H7 (cell line): Measurements from ENCODE around the gene FRAS1. TPM values are rescaled to one million over a fixed set of nuclear protein-coding genes. Genes with fewer than 3 reads are reported as not detected.
"Not testable (repeated sequence)": the region's sequence is repeated elsewhere in the genome, so short reads cannot be mapped to it uniquely, and the experiment has no call there.

ENCODE experiments used
- DNase-seq: peaks from one replicate; pipeline ENCODE4 v3.0.0; 2012
- H3K27me3 ChIP-seq: 2 replicates; pipeline ENCODE4 v1.6.0; 2011; ENCODE audit warnings: mild to moderate bottlenecking, low read length; ENCODE audit not compliant: control insufficient read depth, insufficient read depth
- H3K36me3 ChIP-seq: replicated peaks from 2 replicates; pipeline ENCODE4 v1.5.1; 2011; ENCODE audit warnings: low read length; ENCODE audit not compliant: control insufficient read depth, insufficient read depth
- H3K4me3 ChIP-seq: 2 replicates; pipeline ENCODE4 v1.5.1; 2011; ENCODE audit warnings: low read depth, mild to moderate bottlenecking, control low read depth, low read length, moderate library complexity; ENCODE audit not compliant: insufficient read depth
- total RNA-seq: library from RNA; depleted of rRNA; stranded (reverse); fragments of >200 nt; shearing (Covaris generic); gene quantifications from 2 replicates; pipeline ENCODE4 v1.2.3, GENCODE V29; 2014; rRNA removed

FRAS1 gene, protein sequence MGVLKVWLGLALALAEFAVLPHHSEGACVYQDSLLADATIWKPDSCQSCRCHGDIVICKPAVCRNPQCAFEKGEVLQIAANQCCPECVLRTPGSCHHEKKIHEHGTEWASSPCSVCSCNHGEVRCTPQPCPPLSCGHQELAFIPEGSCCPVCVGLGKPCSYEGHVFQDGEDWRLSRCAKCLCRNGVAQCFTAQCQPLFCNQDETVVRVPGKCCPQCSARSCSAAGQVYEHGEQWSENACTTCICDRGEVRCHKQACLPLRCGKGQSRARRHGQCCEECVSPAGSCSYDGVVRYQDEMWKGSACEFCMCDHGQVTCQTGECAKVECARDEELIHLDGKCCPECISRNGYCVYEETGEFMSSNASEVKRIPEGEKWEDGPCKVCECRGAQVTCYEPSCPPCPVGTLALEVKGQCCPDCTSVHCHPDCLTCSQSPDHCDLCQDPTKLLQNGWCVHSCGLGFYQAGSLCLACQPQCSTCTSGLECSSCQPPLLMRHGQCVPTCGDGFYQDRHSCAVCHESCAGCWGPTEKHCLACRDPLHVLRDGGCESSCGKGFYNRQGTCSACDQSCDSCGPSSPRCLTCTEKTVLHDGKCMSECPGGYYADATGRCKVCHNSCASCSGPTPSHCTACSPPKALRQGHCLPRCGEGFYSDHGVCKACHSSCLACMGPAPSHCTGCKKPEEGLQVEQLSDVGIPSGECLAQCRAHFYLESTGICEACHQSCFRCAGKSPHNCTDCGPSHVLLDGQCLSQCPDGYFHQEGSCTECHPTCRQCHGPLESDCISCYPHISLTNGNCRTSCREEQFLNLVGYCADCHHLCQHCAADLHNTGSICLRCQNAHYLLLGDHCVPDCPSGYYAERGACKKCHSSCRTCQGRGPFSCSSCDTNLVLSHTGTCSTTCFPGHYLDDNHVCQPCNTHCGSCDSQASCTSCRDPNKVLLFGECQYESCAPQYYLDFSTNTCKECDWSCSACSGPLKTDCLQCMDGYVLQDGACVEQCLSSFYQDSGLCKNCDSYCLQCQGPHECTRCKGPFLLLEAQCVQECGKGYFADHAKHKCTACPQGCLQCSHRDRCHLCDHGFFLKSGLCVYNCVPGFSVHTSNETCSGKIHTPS (N-terminal part only)
- total RNA-seq: 20.9 and 27.9 TPM in 2 replicates

DNA sequence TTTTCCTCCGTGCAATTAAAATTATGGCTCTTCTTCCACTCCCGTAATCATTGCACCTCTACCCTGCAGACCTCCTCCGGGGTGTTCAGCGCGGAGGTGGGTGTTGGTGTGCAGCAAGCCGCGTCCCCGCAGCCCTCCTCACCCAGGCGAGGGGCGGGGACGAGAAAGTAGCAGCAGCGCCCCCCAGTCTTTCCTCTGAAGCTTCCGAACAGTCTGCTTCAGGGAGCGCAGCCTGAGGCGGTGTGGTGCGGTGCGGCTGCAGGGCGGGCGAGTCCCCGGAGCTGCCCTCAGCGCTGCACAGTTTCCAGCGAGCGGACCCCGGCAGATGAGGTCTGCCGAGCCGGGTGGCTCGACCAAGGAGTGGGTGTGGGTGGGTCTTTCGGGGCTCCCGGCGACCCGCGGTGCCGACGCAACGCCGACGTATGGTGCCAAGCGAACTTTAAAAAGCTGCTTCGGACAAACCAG lies at the start of gene FRAS1:
FRAS1 (plus strand) TSS at position 189 of the 465 bp plus-strand sequence. CDS start 687 bp downstream, outside the sequence.
- no peaks in the 10 kb centered on the region for H3K36me3 ChIP-seq
- DNase-seq: peak; percentile 72
- H3K27me3 ChIP-seq: peaks cover 3% of the 10 kb centered on the region; the same call in 1 of the 2 replicates
- H3K4me3 ChIP-seq: peak within 1 kb of the TSS; percentile 73

DNA sequence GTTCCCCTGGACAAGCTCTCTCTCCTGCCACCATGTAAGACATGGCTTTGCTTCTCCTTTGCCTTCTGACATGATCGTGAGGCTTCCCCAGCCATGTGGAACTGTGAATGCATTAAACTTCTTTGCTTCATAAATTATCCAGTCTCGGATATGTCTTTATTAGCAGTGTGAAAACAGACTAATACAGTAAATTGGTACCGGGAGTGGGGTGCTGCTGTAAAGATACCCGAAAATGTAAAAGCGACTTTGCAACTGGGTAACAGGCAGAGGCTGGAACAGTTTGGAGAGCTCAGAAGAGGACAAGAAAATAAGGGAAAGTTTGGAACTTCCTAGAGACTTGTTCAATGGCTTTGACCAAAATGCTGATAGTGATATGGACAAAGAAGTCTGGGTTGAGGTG lies 46.1 kb upstream of the FRAS1 start:
- H3K4me3 ChIP-seq, DNase-seq, H3K36me3 ChIP-seq, H3K27me3 ChIP-seq: not testable (repeated sequence)

DNA sequence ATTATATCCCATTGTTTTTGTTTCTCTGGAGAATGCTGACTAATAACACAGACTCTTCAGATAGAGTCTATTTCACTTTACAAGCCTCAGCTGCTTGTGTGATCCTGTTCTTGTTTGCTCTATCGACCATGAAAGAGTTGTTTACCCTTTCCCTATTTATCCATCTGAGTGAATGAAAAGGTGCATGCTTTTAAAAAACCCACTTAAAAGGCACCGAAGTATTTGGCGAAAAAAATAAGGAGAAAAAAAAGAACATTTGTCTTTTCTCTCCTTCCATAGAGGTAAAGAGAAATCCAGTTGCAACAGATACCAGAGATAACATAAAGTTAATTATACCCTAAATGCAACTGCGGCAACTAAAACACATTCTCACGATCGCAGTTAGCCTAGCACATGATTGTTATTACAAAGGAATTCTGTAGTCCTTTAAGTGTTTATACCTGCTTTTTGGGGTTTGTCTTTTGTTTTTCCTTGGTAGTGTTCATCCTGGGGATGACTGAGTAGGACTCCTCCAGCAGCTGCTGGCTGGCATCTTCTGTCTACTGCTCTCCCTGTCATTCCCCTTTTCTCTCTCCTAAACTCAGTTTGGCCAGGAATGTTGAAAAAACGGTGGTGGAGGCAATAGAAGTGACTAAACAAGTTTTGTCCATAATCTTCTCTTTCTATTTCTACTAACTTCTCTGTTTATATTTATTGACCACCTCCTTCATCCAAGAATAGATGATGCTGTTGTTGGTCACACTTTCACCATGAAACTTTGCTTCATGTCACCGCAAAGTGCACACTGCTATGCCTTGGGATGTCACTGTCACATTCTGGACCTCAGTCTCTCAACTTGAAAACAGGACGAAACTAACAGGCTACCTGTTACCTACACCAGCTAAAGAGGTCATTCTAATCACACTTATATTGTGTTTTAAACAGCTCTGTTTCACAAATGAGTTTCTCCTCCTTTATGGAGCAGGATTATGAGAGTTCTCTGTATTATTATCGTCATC lies 41.9 kb upstream of the FRAS1 start:
- Histone ChIP-seq H3K27me3 (no peaks in the 10 kb centered on the region), H3K4me3 (no peak overlapping the region), H3K36me3 (no peaks in the 10 kb centered on the region)
- no peak for DNase-seq

DNA sequence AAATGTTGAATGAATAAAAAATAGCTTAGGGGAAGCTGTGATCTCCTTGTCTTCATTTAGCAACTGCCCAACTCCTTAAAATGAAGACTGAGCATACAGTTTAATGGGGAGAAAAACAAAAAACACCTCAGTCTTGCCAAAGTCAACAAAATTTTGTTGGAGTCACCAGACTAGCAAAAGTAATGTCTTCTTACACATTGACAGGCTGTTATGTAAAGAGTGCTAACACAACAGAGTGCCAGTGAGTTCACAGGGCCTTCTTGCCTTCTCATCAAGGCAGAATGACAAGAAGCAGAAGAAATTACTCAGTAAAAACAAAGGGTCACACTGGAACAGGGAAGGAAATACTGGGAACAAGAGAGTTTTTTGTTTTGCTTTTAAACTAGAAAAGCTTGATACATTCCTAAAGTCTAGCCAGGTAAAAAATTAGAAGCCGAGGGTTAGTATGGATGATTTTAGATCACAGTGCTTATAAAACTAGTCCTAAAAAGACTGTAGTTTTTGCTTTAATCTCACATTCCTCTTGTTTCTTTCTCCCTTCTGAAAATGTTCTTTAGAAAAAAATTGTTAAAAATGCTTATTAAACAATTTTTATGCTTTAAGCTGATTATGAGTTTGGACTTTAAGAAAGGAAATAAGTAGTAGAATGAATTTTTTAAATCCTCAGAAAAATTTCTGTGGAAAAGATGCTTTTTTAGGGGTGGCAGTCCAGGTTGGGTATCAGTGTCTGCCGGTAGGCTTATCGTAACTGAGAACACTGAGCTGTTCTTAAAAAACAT lies 38.7 kb upstream of the FRAS1 start:
- Histone ChIP-seq H3K27me3 (no peaks in the 10 kb centered on the region), H3K36me3 (no peaks in the 10 kb centered on the region), H3K4me3 (no peak overlapping the region)
- DNase-seq: no peak

DNA sequence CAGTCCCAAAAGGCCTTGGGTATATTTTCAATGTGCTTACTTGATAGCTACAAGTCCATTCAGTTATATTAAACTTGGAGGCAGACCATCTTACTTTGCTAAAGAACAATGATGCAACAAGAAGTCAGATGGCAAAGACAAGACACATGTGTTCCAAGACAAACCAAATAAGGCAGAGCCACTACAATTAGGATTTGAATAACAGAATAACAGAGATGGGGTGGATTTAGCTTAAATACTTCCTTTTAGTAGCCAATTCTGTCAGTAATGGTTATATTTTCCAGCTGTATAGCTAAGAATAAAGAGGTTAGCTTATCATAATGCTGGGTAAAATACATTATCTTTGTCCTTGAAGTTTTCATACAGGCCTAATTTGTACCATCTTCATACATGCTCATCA lies 37.7 kb upstream of the FRAS1 start:
- Histone ChIP-seq H3K36me3 (no peaks in the 10 kb centered on the region), H3K27me3 (no peaks in the 10 kb centered on the region)

DNA sequence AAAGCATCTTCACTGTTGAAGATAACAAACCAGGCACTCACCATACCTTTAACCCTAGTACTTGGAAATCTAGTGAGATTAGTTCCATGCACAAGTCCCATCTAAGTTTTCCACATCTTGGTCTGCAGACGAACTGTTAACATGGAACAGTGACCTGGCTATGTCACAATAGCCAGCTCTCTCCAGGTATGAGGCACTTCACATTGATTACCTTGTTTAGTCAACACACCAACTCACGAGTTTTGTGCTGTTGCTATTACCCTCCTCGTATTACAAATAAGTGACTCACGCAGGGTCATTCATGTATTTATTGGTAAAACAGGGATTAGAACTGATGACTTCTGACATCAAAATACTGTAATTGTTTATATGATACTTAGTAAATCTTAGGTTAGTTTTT lies 36.4 kb upstream of the FRAS1 start:
- no peak overlapping the region for H3K4me3 ChIP-seq
- no peaks in the 10 kb centered on the region for H3K27me3 ChIP-seq
- DNase-seq: no peak
- no peaks in the 10 kb centered on the region for H3K36me3 ChIP-seq

More for the DNA sequence above, 37.7 kb upstream of the FRAS1 start:
- no peak for DNase-seq
- no peak overlapping the region for H3K4me3 ChIP-seq

DNA sequence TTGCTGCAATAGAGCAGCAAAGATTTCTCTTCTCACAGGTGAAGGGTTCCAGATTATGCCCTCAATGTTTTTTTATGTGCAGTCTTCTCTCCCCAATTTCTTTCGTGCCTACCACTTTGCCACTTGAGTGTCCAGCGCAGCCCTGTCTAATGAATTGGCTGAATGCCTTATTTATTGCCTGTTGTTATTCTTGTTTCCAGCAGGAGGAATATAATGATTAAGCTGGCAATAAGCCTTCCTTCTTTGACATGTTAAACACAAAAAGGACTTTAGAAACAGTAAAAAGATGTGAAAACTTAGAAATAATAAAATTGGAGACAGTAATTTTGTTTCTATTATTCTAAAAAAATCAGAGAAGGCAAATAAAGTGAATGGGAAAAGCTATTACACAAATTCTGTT lies 34.6 kb upstream of the FRAS1 start:
- Histone ChIP-seq H3K4me3 (no peak overlapping the region), H3K36me3 (no peaks in the 10 kb centered on the region), H3K27me3 (no peaks in the 10 kb centered on the region)
- DNase-seq: no peak

DNA sequence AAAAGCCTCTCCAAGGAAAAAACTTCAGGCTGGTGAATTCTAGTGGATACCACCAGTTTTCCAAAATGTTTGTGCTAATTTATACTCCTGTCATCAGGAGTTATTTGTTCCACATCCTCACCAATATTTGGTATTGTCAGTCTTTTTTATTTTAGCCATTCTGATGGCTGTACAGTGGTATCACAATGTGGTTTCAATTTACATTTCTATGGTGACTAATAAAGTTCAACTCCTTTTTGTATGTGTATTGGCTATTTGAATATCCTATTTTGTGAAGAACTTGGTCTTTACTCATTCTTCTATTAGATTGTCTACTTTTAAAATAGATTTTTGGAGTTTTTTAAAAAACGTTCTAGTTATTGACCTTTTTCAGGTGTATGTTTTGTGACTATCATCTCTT lies 33.0 kb upstream of the FRAS1 start:
- no peaks in the 10 kb centered on the region for H3K27me3 ChIP-seq

DNA sequence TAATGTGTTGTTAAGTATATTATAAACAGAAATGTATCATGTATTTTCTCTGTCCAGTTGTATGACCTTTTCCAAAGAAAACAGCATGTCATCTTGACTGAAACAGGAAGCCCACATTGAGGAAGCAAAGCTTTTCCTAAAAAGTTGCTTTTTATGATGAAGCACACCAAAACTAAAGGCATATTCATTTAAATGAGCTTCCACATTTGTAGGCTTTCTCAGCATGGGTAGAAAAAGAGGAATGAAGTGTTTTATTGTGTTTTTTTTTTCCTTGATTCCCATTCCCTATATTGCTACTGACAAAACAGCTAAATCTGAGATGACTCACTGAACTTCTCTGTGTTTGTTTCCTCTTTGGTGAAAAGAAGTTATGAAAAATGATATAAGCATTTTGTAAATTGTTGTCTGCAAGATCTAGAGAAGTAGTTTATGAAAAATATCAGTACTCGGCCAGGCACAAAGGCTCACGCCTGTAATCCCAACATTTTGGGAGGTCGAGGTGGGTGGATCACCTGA lies 32.5 kb upstream of the FRAS1 start:
- no peaks in the 10 kb centered on the region for H3K36me3 ChIP-seq
- no peaks in the 10 kb centered on the region for H3K27me3 ChIP-seq
- no peak for DNase-seq
- H3K4me3 ChIP-seq: no peak overlapping the region

More for the DNA sequence above, 33.0 kb upstream of the FRAS1 start:
- H3K4me3 ChIP-seq: no peak overlapping the region
- H3K36me3 ChIP-seq: no peaks in the 10 kb centered on the region
- DNase-seq: no peak

DNA sequence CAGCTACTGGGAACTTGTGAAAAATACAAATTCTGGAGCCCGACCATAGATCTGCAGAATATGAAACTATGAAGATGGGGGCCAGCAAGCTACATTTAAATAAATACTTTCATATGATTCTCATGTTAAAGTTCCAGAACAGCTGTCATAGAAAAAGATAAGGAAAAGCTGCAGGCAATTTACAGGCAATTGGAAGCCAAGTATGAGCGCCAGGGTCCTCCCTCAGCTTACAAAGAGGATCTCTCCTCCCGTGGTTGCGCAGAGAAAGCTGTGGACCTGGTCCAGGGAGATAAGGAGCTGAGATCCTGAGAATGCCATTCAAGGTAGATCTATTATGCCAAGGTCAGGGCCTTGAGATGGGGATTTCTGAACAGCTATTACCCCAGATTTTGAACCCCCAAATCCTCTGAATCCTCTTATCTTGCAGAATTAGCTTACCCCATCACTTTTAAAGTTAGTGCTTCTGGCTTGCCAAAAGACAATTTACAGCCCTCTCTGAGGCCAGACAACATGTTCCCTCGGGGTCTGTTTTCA lies 25.6 kb upstream of the FRAS1 start:
- Histone ChIP-seq H3K36me3 (no peaks in the 10 kb centered on the region), H3K27me3 (no peaks in the 10 kb centered on the region), H3K4me3 (no peak overlapping the region)
- DNase-seq: no peak

DNA sequence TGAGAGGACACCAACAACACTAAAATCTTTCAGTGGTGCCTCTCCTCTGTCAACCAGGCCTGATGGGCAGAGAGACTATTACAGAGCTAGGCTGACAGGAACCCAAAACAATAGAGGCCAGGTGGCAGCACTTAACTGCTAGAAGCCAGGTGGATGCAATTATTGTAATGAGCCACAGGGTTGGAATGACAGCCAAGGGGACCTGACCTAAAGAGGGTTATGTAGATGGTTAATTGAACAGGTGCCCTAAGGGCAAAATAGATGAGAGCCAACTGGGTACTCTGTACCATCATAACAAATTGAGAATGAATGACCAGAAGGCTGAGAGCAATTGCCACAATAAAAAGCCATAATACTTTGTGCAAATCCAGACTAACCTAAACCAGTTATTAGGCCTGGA lies 24.7 kb upstream of the FRAS1 start:
- H3K27me3 ChIP-seq: no peaks in the 10 kb centered on the region
- no peak overlapping the region for H3K4me3 ChIP-seq
- DNase-seq: no peak
- no peaks in the 10 kb centered on the region for H3K36me3 ChIP-seq

DNA sequence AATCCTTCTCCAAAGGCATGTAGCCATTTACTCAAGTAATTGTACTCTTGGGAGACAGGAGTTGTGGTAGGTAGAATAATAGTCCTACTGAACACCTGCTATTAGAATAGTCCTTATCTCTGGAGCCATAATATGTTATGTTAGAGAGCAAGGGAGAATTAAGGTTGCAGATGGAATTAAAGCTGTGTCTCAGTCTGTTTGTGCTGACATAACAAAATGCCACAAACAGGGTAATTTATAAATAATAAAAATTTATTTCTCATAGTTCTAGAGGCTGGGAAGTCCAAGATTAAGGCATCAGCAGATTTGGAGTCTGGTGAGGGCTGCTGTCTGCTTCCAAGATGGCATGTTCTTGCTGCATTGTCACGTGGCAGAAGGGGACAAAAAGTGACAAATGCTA lies 24.2 kb upstream of the FRAS1 start:
- Histone ChIP-seq H3K36me3 (no peaks in the 10 kb centered on the region), H3K4me3 (no peak overlapping the region), H3K27me3 (no peaks in the 10 kb centered on the region)
- no peak for DNase-seq

DNA sequence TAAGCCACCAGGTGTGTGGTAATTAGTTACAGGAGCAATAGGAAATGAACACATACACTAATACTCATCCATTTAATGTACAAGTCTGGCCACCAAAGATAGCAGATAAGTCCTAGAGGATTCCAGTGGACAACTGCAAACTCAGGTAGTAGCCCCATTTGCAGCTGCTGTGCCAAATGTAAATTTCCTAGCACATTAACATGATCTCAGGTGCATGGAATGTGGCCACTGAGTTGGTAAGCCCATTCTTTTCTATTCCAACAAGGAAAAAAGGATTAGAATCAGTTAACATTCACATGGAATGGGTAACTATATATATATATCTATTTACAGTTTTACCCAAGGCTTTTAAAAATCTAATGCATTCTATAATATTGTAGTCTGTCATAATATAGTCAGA lies 23.3 kb upstream of the FRAS1 start:
- no peak for DNase-seq
- H3K27me3 ChIP-seq: no peaks in the 10 kb centered on the region
- no peak overlapping the region for H3K4me3 ChIP-seq
- H3K36me3 ChIP-seq: no peaks in the 10 kb centered on the region
